SH-SY5Y (cell line): Measurements from ENCODE around the gene FBP2.

Source experiments
- GATA2 ChIP-seq: IDR thresholded peaks from 2 replicates; pipeline ENCODE4 v1.6.1; 2011; ENCODE audit warnings: mild to moderate bottlenecking, low read depth, low read length
- GATA3 ChIP-seq: IDR thresholded peaks from 2 replicates; pipeline ENCODE4 v1.6.1; 2011; ENCODE audit warnings: low read depth, mild to moderate bottlenecking, low read length, moderate library complexity

DNA sequence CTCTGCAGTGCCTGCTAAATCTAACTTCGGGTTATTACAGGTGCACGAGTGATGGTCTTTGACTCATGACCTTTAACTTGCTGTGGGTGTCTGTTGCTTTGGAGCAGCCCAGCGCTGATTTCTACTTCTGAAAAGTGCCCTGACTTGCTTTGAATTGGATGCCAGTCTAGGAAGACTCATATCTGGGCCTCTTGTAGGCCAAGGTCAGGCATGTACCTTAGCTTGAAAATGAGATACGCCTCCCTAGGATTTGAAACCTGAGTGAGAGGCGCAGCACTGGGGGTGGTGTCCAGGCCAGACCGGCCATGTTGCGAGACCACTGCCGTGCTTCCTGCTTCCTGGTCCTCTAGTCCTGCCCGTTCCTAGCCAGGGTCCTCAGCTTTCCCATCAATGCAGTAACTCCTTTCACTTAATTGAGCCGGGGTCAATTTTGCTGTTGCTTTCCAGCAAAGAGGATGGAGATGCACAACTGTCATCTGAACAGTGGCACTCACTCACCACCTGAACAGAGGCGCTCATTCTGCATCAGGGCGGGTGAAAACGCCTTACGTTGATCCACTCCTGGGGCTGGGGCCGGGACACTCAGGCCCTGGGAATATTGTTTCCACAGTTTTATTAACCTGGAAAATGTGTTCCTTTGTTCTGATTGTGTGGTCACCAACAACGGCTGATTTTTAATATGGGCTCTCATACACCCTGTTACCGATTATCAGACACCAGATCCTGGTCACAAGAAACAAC lies 24.5 kb downstream of the FBP2 start:
- no peak for TF ChIP-seq GATA2
- TF ChIP-seq GATA3: no peak
